Ishikawa (cell line): Measurements from ENCODE around the gene FRK.

Source experiments
- CEBPB ChIP-seq: IDR thresholded peaks from 2 replicates; pipeline ENCODE4 v1.6.1; 2012
- CREB1 ChIP-seq: IDR thresholded peaks from 2 replicates; pipeline ENCODE4 v1.6.1; 2012; ENCODE audit warnings: low read depth
- EGR1 ChIP-seq: IDR thresholded peaks from 2 replicates; pipeline ENCODE4 v1.6.1; 2012
- EP300 ChIP-seq: IDR thresholded peaks from 2 replicates; pipeline ENCODE4 v1.6.1; 2012; ENCODE audit warnings: borderline replicate concordance
- FOXM1 ChIP-seq: IDR thresholded peaks from 2 replicates; pipeline ENCODE4 v1.6.1; 2012; ENCODE audit warnings: low read depth, borderline replicate concordance
- NFIC ChIP-seq: IDR thresholded peaks from 2 replicates; pipeline ENCODE4 v1.6.1; 2012
- RAD21 ChIP-seq: IDR thresholded peaks from 2 replicates; pipeline ENCODE4 v1.6.1; 2012; ENCODE audit warnings: low read depth
- TAF1 ChIP-seq: IDR thresholded peaks from 2 replicates; pipeline ENCODE4 v1.6.1; 2012; ENCODE audit warnings: low read depth, mild to moderate bottlenecking
- TCF12 ChIP-seq: IDR thresholded peaks from 2 replicates; pipeline ENCODE4 v1.6.1; 2012; ENCODE audit warnings: low read depth
- TEAD4 ChIP-seq: IDR thresholded peaks from 2 replicates; pipeline ENCODE4 v1.6.1; 2012
- YY1 ChIP-seq: IDR thresholded peaks from 2 replicates; pipeline ENCODE4 v1.6.1; 2012; ENCODE audit warnings: low read depth
- ZBTB7A ChIP-seq: IDR thresholded peaks from 2 replicates; pipeline ENCODE4 v1.6.1; 2012; ENCODE audit warnings: low read depth
- TF ChIP-seq, protein P1 (sequence below): IDR thresholded peaks from 2 replicates; pipeline ENCODE4 v1.6.1; 2012
- TF ChIP-seq, protein P2 (sequence below): IDR thresholded peaks from 2 replicates; pipeline ENCODE4 v1.6.1; 2012; ENCODE audit warnings: low read depth, mild to moderate bottlenecking
- TF ChIP-seq, protein P3 (sequence below): IDR thresholded peaks from 2 replicates; pipeline ENCODE4 v1.6.1; 2012

The FRK gene

DNA sequence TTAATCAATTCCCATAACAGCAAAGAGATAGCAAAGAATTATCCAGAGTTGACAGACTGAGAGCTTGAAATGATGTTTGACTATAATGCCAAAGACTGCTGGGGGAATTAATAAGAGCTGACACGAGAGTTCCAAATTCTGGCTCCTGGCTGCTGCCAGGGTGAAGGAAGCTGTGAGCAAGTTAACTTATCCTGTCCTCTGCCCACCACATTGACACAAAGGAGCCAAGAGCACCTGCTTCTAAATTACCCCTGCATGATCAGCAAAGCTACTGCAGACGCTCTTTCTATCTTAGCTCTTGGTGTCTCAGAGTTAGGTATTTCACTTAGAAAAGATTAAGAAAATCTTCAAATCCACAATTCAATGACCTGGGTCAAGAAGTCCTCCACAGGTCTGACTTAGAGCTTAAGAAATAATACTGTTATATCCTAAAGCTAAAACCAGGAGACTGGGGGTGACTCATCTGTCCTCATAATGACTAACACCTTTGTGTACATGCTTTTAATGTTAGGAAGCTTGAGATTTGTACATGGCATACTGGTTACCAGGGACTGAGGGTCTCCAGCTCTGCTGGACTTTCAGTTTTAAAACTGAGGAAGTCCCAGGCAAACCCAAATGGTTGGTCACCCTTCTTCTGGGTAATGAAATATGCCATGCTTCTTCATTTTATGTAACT, 13.2 kb upstream of the FRK start:
- TF ChIP-seq CREB1 (no peak), FOXM1 (no peak), CEBPB (no peak), EP300 (no peak), TAF1 (no peak), TCF12 (no peak), TEAD4 (no peak), EGR1 (no peak), RAD21 (no peak), YY1 (no peak), ZBTB7A (no peak)
- TF ChIP-seq, protein P1, sequence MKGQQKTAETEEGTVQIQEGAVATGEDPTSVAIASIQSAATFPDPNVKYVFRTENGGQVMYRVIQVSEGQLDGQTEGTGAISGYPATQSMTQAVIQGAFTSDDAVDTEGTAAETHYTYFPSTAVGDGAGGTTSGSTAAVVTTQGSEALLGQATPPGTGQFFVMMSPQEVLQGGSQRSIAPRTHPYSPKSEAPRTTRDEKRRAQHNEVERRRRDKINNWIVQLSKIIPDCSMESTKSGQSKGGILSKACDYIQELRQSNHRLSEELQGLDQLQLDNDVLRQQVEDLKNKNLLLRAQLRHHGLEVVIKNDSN, result no peak
- TF ChIP-seq, protein P2, sequence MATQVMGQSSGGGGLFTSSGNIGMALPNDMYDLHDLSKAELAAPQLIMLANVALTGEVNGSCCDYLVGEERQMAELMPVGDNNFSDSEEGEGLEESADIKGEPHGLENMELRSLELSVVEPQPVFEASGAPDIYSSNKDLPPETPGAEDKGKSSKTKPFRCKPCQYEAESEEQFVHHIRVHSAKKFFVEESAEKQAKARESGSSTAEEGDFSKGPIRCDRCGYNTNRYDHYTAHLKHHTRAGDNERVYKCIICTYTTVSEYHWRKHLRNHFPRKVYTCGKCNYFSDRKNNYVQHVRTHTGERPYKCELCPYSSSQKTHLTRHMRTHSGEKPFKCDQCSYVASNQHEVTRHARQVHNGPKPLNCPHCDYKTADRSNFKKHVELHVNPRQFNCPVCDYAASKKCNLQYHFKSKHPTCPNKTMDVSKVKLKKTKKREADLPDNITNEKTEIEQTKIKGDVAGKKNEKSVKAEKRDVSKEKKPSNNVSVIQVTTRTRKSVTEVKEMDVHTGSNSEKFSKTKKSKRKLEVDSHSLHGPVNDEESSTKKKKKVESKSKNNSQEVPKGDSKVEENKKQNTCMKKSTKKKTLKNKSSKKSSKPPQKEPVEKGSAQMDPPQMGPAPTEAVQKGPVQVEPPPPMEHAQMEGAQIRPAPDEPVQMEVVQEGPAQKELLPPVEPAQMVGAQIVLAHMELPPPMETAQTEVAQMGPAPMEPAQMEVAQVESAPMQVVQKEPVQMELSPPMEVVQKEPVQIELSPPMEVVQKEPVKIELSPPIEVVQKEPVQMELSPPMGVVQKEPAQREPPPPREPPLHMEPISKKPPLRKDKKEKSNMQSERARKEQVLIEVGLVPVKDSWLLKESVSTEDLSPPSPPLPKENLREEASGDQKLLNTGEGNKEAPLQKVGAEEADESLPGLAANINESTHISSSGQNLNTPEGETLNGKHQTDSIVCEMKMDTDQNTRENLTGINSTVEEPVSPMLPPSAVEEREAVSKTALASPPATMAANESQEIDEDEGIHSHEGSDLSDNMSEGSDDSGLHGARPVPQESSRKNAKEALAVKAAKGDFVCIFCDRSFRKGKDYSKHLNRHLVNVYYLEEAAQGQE, result no peak
- TF ChIP-seq, protein P3, sequence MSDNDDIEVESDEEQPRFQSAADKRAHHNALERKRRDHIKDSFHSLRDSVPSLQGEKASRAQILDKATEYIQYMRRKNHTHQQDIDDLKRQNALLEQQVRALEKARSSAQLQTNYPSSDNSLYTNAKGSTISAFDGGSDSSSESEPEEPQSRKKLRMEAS, result no peak

DNA sequence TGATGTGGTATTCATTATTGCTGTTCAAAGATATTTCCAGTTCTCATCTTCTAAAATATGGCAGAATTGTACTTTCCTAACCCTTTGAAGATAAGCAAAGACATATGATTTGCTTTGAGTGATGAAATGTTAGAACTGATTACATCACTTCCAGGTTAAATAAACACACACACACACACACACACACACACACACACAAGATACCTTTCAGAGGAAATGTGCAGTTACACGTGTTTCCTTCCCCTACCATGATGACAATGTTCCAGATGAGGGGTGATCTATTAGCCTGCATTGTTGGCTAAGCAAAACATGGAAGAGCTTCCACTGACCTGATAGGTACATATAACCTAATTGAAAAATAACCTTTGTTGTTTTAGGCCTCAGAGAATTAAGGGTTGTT, 11.7 kb upstream of the FRK start:
- no peak for TF ChIP-seq TAF1
- no peak for TF ChIP-seq FOXM1
- no peak for TF ChIP-seq CEBPB
- no peak for TF ChIP-seq CREB1

DNA sequence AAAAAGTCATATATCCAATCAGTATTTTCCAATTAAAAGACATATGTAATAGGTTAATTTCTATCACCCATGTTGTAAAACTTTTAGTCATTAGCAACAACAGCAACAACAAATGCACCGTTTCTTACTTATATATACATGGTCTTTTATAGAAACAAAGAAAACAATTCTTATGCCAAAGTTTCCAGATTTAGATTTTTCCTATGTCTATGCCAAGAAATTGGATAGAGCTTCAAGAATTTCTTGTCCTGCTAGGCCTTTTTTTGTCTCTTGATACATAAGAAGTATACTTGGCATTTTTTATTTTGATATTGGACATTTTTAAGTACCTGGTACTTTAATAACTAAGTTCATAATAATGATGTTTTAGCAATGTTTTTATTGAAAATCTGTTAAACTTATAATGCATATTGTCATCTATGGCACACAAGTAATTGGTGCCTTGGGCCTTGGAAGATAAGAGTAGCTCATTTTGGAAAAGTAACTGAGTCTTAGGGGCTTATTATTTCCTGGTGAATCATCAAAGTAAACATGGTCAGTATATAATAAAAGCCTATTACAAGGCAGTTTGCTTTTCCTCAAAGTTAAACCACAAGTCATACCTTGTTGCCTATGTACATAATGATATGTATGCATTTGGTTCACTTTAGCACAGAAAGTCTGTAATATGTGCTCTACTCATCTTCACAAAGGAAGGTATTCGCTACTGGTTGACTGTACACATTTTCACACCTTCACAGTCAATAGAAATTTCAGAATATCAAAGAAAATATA, 10.1 kb upstream of the FRK start:
- TF ChIP-seq, protein P2, result no peak
- TF ChIP-seq NFIC (no peak), ZBTB7A (no peak), CEBPB (no peak), EGR1 (no peak), CREB1 (no peak), RAD21 (no peak), TEAD4 (no peak), EP300 (no peak), FOXM1 (no peak), TAF1 (no peak), TCF12 (no peak), YY1 (no peak)
- TF ChIP-seq, protein P3, result no peak
- TF ChIP-seq, protein P1, result no peak

DNA sequence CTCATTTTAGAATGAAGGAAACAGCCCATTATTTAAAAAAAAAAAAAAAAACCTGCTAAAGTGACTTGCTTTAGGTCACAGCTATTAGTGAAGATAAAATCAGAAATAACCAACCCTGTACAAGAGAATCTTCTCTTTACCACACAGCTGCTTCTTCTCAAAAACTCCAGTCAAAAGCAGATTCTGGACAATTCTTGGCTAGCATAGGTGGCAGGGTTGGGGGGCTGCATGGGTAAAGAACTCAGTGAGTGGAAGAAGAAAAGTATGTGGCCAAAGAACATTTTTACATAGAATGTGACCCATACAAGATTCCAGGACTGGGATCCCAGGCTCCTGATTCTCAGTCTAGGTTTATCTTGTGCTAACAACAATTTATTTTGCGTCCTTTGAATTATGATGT, 9.4 kb upstream of the FRK start:
- TF ChIP-seq FOXM1 (no peak), RAD21 (no peak), NFIC (no peak), CREB1 (no peak), TEAD4 (no peak), EP300 (no peak), TCF12 (no peak), CEBPB (no peak), YY1 (no peak), ZBTB7A (no peak), EGR1 (no peak), TAF1 (no peak)
- TF ChIP-seq, protein P3, result no peak
- TF ChIP-seq, protein P1, result no peak
- TF ChIP-seq, protein P2, result no peak
